ENCODE data around the gene ZNF521. TPM values are rescaled to one million over a fixed set of nuclear protein-coding genes. Genes with fewer than 3 reads are reported as not detected.

Gene ZNF521
- total RNA-seq, 1 experiment from 2014 or later: not detected

DNA sequence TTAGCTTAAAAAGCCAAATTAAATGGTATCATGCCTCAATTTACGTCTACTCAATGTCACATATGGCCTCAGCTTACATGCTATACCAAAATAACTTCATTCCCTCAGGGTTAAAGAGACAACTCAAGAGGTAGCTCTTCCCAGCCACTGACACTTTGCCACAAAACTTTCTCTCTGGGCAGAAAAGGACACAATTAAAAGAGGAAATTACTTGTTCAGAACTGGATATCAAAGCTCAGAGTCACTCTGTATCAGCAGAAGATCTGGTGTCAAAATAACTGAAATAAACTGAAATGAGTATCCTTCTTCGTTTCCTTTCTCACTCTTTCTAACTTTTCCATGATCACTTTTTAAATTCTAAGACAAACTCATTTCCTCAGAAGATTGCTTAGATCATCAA is 108.7 kb downstream of the ZNF521 start:
- no peaks in the 10 kb centered on the region for H3K9me3 ChIP-seq (ENCODE audit: low read depth, low read length, poor library complexity, severe bottlenecking)
- H3K27ac ChIP-seq (ENCODE audit: low read depth, low read length, poor library complexity, severe bottlenecking): no peak overlapping the region
- H3K4me1 ChIP-seq (ENCODE audit: insufficient read depth, low read length, poor library complexity, severe bottlenecking): no peaks in the 10 kb centered on the region
- CTCF ChIA-PET: no interaction called here
- TF ChIP-seq EZH2 (IDR thresholded peaks at IDR 0.05; ENCODE audit: borderline replicate concordance, low read depth, low read length, poor library complexity, severe bottlenecking): no peak
- TF ChIP-seq, protein P1, sequence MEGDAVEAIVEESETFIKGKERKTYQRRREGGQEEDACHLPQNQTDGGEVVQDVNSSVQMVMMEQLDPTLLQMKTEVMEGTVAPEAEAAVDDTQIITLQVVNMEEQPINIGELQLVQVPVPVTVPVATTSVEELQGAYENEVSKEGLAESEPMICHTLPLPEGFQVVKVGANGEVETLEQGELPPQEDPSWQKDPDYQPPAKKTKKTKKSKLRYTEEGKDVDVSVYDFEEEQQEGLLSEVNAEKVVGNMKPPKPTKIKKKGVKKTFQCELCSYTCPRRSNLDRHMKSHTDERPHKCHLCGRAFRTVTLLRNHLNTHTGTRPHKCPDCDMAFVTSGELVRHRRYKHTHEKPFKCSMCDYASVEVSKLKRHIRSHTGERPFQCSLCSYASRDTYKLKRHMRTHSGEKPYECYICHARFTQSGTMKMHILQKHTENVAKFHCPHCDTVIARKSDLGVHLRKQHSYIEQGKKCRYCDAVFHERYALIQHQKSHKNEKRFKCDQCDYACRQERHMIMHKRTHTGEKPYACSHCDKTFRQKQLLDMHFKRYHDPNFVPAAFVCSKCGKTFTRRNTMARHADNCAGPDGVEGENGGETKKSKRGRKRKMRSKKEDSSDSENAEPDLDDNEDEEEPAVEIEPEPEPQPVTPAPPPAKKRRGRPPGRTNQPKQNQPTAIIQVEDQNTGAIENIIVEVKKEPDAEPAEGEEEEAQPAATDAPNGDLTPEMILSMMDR (conservative IDR thresholded peaks at IDR 0.05; ENCODE audit: low read depth, low read length): no peak
- POLR2A ChIA-PET (ENCODE audit: low non-redundant PET): no interaction called here
- no TSS peak for BruUV-seq (replicated peaks)
- H3K36me3 ChIP-seq (ENCODE audit: insufficient read depth, low read length, poor library complexity, severe bottlenecking): no peaks in the 10 kb centered on the region
- no peak for DNase-seq (ENCODE audit: low spot score)
- intact Hi-C loops (cut with micrococcal nuclease; ENCODE audit: unreplicated experiment): no loop called here
- H3K27me3 ChIP-seq (replicated peaks; ENCODE audit: insufficient read depth, low read depth, low read length, poor library complexity): no peaks in the 10 kb centered on the region
- no peak overlapping the region for H3K4me3 ChIP-seq (ENCODE audit: low read depth, low read length, poor library complexity, severe bottlenecking)

DNA sequence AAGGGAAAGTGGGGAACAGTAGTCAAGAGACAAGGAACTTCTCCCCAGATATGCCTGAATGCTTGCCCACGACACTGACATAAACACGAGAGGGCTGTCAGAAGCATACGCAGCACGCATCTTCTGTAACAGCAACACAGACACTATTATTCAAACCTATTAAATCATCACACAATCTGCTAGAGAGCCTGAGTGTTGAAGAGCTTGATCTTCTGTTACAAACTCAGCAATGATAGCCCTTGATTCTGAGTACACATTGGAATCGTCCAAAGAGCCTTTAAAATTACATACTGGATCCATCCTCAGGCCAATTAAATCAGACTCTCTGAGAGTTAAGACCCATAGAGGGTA is 111.6 kb downstream of the ZNF521 start:
- POLR2A ChIA-PET (ENCODE audit: low non-redundant PET): no interaction called here
- DNase-seq (ENCODE audit: low spot score): no peak
- intact Hi-C loops (cut with micrococcal nuclease; ENCODE audit: unreplicated experiment): no loop called here
- H3K27ac ChIP-seq (ENCODE audit: low read depth, low read length, poor library complexity, severe bottlenecking): no peak overlapping the region
- TF ChIP-seq, protein P1 (conservative IDR thresholded peaks at IDR 0.05; ENCODE audit: low read depth, low read length): no peak
- no peak for TF ChIP-seq EZH2 (IDR thresholded peaks at IDR 0.05; ENCODE audit: borderline replicate concordance, low read depth, low read length, poor library complexity, severe bottlenecking)
- H3K4me1 ChIP-seq (ENCODE audit: insufficient read depth, low read length, poor library complexity, severe bottlenecking): no peaks in the 10 kb centered on the region
- H3K27me3 ChIP-seq (replicated peaks; ENCODE audit: insufficient read depth, low read depth, low read length, poor library complexity): no peaks in the 10 kb centered on the region
- BruUV-seq (replicated peaks): no TSS peak
- H3K36me3 ChIP-seq (ENCODE audit: insufficient read depth, low read length, poor library complexity, severe bottlenecking): no peaks in the 10 kb centered on the region
- no peak overlapping the region for H3K4me3 ChIP-seq (ENCODE audit: low read depth, low read length, poor library complexity, severe bottlenecking)
- CTCF ChIA-PET: no interaction called here
- no peaks in the 10 kb centered on the region for H3K9me3 ChIP-seq (ENCODE audit: low read depth, low read length, poor library complexity, severe bottlenecking)

DNA sequence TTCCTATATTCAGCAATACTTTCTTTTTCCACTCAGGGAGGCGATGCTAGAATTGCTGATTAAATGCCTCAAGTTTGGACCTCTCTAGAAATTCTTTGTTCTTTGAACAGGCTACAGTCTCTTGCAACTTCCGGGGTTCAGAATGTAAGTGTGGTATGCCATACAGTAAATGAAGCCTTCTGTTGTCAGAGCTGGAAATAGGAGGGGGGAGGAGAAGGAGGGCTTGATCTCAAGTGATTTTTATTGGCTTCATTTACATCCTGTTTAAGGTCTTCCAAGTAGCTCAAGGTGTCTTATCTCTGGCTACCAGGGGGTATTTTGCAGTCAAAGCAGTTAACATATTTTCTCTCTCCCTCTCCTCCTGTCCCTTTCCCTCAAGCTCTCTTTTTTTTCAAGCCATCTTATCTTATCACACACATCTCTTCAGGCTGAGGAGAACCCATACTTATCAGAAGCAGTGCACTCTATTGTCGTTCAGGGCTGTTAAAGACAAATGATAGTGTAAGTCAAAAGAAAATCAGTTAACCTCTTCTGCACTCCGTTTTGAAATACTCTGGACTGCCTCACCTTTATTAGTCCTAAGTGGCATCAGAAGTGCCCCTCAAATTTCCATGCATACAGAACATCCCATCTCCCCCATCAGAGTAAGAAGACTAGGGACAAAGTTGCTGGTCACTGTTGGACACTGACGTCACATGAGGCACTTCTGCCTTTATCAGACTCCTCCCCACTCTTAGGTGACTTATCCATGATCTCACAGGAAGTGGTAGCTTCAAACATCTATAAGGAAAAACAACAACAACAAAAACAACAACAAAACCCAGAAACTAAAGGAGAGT is 112.2 kb downstream of the ZNF521 start:
- POLR2A ChIA-PET (ENCODE audit: low non-redundant PET): no interaction called here
- no peak overlapping the region for H3K4me3 ChIP-seq (ENCODE audit: low read depth, low read length, poor library complexity, severe bottlenecking)
- CTCF ChIA-PET: no interaction called here
- TF ChIP-seq EZH2 (IDR thresholded peaks at IDR 0.05; ENCODE audit: borderline replicate concordance, low read depth, low read length, poor library complexity, severe bottlenecking): no peak
- H3K9me3 ChIP-seq (ENCODE audit: low read depth, low read length, poor library complexity, severe bottlenecking): no peaks in the 10 kb centered on the region
- DNase-seq (ENCODE audit: low spot score): no peak
- no peaks in the 10 kb centered on the region for H3K4me1 ChIP-seq (ENCODE audit: insufficient read depth, low read length, poor library complexity, severe bottlenecking)
- no peaks in the 10 kb centered on the region for H3K27me3 ChIP-seq (replicated peaks; ENCODE audit: insufficient read depth, low read depth, low read length, poor library complexity)
- intact Hi-C loops (cut with micrococcal nuclease; ENCODE audit: unreplicated experiment): no loop called here
- H3K27ac ChIP-seq (ENCODE audit: low read depth, low read length, poor library complexity, severe bottlenecking): no peak overlapping the region
- no peaks in the 10 kb centered on the region for H3K36me3 ChIP-seq (ENCODE audit: insufficient read depth, low read length, poor library complexity, severe bottlenecking)
- no TSS peak for BruUV-seq (replicated peaks)

DNA sequence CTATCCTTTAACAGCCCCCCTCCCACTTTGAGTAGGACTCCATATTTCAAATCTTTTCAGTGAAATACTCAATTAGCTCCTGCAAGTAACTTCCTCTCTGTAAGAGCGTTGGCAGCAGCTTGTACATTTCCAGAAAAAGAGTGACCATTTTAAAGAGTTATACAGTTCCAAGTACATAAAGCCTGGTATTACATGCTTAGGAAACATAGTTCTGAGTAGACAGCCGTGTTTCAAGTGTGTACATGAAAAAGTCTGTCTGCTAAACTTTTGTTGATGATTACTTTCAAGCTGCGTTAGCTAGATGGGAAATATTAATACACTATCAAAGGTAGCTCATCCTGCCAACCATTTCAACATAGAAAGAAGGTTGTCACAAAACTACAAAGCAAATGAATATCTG is 112.8 kb downstream of the ZNF521 start:
- Histone ChIP-seq H3K36me3 (ENCODE audit: insufficient read depth, low read length, poor library complexity, severe bottlenecking) (no peaks in the 10 kb centered on the region), H3K4me3 (ENCODE audit: low read depth, low read length, poor library complexity, severe bottlenecking) (no peak overlapping the region), H3K4me1 (ENCODE audit: insufficient read depth, low read length, poor library complexity, severe bottlenecking) (no peaks in the 10 kb centered on the region), H3K9me3 (ENCODE audit: low read depth, low read length, poor library complexity, severe bottlenecking) (no peaks in the 10 kb centered on the region), H3K27ac (ENCODE audit: low read depth, low read length, poor library complexity, severe bottlenecking) (no peak overlapping the region), H3K27me3 (replicated peaks; ENCODE audit: insufficient read depth, low read depth, low read length, poor library complexity) (no peaks in the 10 kb centered on the region)
- TF ChIP-seq, protein P1 (conservative IDR thresholded peaks at IDR 0.05; ENCODE audit: low read depth, low read length): no peak
- TF ChIP-seq EZH2 (IDR thresholded peaks at IDR 0.05; ENCODE audit: borderline replicate concordance, low read depth, low read length, poor library complexity, severe bottlenecking): no peak
- DNase-seq (ENCODE audit: low spot score): no peak
- intact Hi-C loops (cut with micrococcal nuclease; ENCODE audit: unreplicated experiment): no loop called here
- CTCF ChIA-PET: no interaction called here
- POLR2A ChIA-PET (ENCODE audit: low non-redundant PET): no interaction called here
- no TSS peak for BruUV-seq (replicated peaks)
